CD14-positive monocyte (primary cell): ENCODE data around the gene SRC. TPM values are rescaled to one million over a fixed set of nuclear protein-coding genes. Genes with fewer than 3 reads are reported as not detected.
A peak's percentile ranks its signal among the peaks of the same experiment; 100 is the strongest.

ENCODE experiments used
- DNase-seq, 3 donors: peaks; one replicate each; pipeline ENCODE4 v3.0.0-alpha.2; 2011 to 2022
- H2AFZ ChIP-seq: 2 replicates; pipeline ENCODE4 v1.6.0; 2012; ENCODE audit warnings: mild to moderate bottlenecking, low read depth, low read length, inconsistent platforms; ENCODE audit not compliant: insufficient read depth, poor library complexity, severe bottlenecking
- H3K27ac ChIP-seq, 2 donors: 1 replicate in 1 of 2; 2 replicates in 1 of 2; pipeline ENCODE4 v1.5.1; 2012 to 2013; ENCODE audit warnings: low read length in 2 of 2, control low read depth in 1 of 2, inconsistent platforms in 1 of 2, low read depth in 1 of 2, mild to moderate bottlenecking in 1 of 2
- H3K27me3 ChIP-seq, 2 donors: one replicate each; pipeline versions ENCODE4 v1.6.0 to v1.6.1; 2011 to 2013; ENCODE audit warnings: low read length in 2 of 2; ENCODE audit not compliant: control insufficient read depth in 2 of 2, insufficient read depth in 2 of 2
- H3K36me3 ChIP-seq, 2 donors: replicated peaks in 1 of 2; 1 replicate in 1 of 2; 2 replicates in 1 of 2; pipeline versions ENCODE4 v1.5.1 to v1.6.1; 2012 to 2013; ENCODE audit warnings: low read length in 2 of 2, control low read depth in 1 of 2, inconsistent platforms in 1 of 2, mild to moderate bottlenecking in 1 of 2; ENCODE audit not compliant: insufficient read depth in 2 of 2, control insufficient read depth in 1 of 2
- H3K4me1 ChIP-seq, 2 donors: 1 replicate in 1 of 2; 2 replicates in 1 of 2; pipeline versions ENCODE4 v1.5.1 to v1.6.1; 2012 to 2013; ENCODE audit warnings: low read length in 2 of 2, control low read depth in 1 of 2, inconsistent platforms in 1 of 2, mild to moderate bottlenecking in 1 of 2, moderate library complexity in 1 of 2; ENCODE audit not compliant: insufficient read depth in 2 of 2, control insufficient read depth in 1 of 2
- H3K4me2 ChIP-seq: replicated peaks from 2 replicates; pipeline ENCODE3; 2012; ENCODE audit warnings: low read length, moderate library complexity, mild to moderate bottlenecking; ENCODE audit not compliant: poor library complexity, severe bottlenecking; ENCODE audit errors: extremely low read depth
- H3K4me3 ChIP-seq, 3 experiments: fragments of 200-600 bp in 1 of 3; sonication (generic) in 1 of 3; replicated peaks in 1 of 3; 1 replicate in 2 of 3; 2 replicates in 1 of 3; pipeline ENCODE4 v1.5.1; 2011 to 2013; ENCODE audit warnings: low read length in 3 of 3, mild to moderate bottlenecking in 3 of 3, control low read depth in 2 of 3, low read depth in 2 of 3, inconsistent platforms in 1 of 3, moderate library complexity in 1 of 3
- H3K79me2 ChIP-seq: 2 replicates; pipeline ENCODE4 v1.6.0; 2012; ENCODE audit warnings: mild to moderate bottlenecking, control low read depth, inconsistent platforms, low read length, moderate library complexity; ENCODE audit not compliant: insufficient read depth
- H3K9ac ChIP-seq: 2 replicates; pipeline ENCODE4 v1.6.0; 2017; ENCODE audit warnings: low read length, mild to moderate bottlenecking; ENCODE audit not compliant: insufficient read depth, poor library complexity, severe bottlenecking
- H3K9me3 ChIP-seq, 2 donors: replicated peaks in 1 of 2; 1 replicate in 1 of 2; 2 replicates in 1 of 2; pipeline versions ENCODE4 v1.5.1 to v1.6.1; 2012 to 2013; ENCODE audit warnings: low read length in 2 of 2, control low read depth in 1 of 2; ENCODE audit not compliant: control insufficient read depth in 1 of 2, insufficient read depth in 1 of 2
- H4K20me1 ChIP-seq: 2 replicates; pipeline ENCODE4 v1.6.0; 2012; ENCODE audit warnings: mild to moderate bottlenecking, low read length, control low read depth, moderate library complexity; ENCODE audit not compliant: insufficient read depth
- H3K27ac Mint-ChIP-seq, 7 donors: one replicate each; pipeline ENCODE4 v1.8.0; 2020; ENCODE audit warnings: mild to moderate bottlenecking in 7 of 7, mixed read lengths in 7 of 7, moderate library complexity in 6 of 7, inconsistent platforms in 2 of 7
- H3K27me3 Mint-ChIP-seq, 3 donors: one replicate each; pipeline ENCODE4 v1.8.0; 2021 to 2022; ENCODE audit warnings: low read depth in 3 of 3, mild to moderate bottlenecking in 3 of 3, mixed read lengths in 3 of 3, moderate library complexity in 3 of 3, inconsistent platforms in 1 of 3
- H3K36me3 Mint-ChIP-seq, 2 donors: one replicate each; pipeline ENCODE4 v1.8.0; 2020; ENCODE audit warnings: mixed read lengths in 2 of 2, inconsistent platforms in 1 of 2, mild to moderate bottlenecking in 1 of 2
- H3K4me1 Mint-ChIP-seq: one replicate; pipeline ENCODE4 v1.8.0; 2020; ENCODE audit warnings: mild to moderate bottlenecking, mixed read lengths
- H3K4me3 Mint-ChIP-seq, 2 donors: one replicate each; pipeline ENCODE4 v1.8.0; 2020; ENCODE audit warnings: mild to moderate bottlenecking in 2 of 2, mixed read lengths in 2 of 2, moderate library complexity in 1 of 2
- H3K9me3 Mint-ChIP-seq, 7 donors: one replicate each; pipeline ENCODE4 v1.8.0; 2020 to 2022; ENCODE audit warnings: mixed read lengths in 7 of 7, mild to moderate bottlenecking in 6 of 7, moderate library complexity in 6 of 7, inconsistent platforms in 2 of 7
- CTCF ChIP-seq: fragments of 200-600 bp; IDR thresholded peaks from one replicate; pipeline ENCODE4 v1.8.0; 2022; ENCODE audit warnings: antibody characterized with exemption, mild to moderate bottlenecking
- WGBS: methylation state at CpG from one replicate; pipeline ENCODE4 v1.1.5; 2013; ENCODE audit warnings: missing lambda C conversion rate; ENCODE audit not compliant: insufficient coverage; 5-methylcytosine and 5-hydroxymethylcytosine counted together
- intact Hi-C, 2 donors: fragments of 100-400 bp; cut with micrococcal nuclease; formaldehyde crosslinking; loops; one replicate each; pipeline versions ENCODE4 v1.15.0 to v1.15.1; 2023
- polyA plus RNA-seq, 3 donors: library from polyadenylated mRNA; depleted of rRNA in 1 of 3; unstranded in 2 of 3; stranded (reverse) in 1 of 3; fragments of 300-500 nt in 2 of 3; fragments of >200 nt in 1 of 3; fragmentation: Illumina TruSeq in 2 of 3; gene quantifications; 1 replicate in 2 of 3; 2 replicates in 1 of 3; pipeline ENCODE4 v1.2.3, GENCODE V29; 2012 to 2021

SRC gene
- polyA plus RNA-seq, 3 donors: 4.9 to 55.1 (median 6.8) TPM

- H2AFZ ChIP-seq: no peak overlapping the region
- H3K27ac ChIP-seq: peak overlapping the region; percentile 26 to 90
- peaks cover 20 to 50% of the 10 kb centered on the region in 2 donors for H3K36me3 ChIP-seq
- Mint-ChIP-seq H3K4me3 (no peak overlapping the region), H3K27ac (peak overlapping the region; percentile 78 to 97 (median 89)), H3K27me3 (peaks cover 0 to 2% (median 0%) of the 10 kb centered on the region in 3 donors), H3K9me3 (peaks cover 0 to 2% (median 0%) of the 10 kb centered on the region in 7 donors), H3K4me1 (peaks cover 56% of the 10 kb centered on the region), H3K36me3 (peaks cover 56% of the 10 kb centered on the region in 2 donors)
- H3K9me3 ChIP-seq: peaks cover 0 to 2% of the 10 kb centered on the region in 2 donors
- no peak overlapping the region for H3K9ac ChIP-seq
- no peaks in the 10 kb centered on the region for H4K20me1 ChIP-seq
- no peak for TF ChIP-seq CTCF
- peaks cover 43 to 44% of the 10 kb centered on the region in 2 donors for H3K4me1 ChIP-seq
- H3K79me2 ChIP-seq: peaks cover 10% of the 10 kb centered on the region
- no peak overlapping the region for H3K4me2 ChIP-seq
- H3K4me3 ChIP-seq: no peak overlapping the region
- DNase-seq: no peak
- intact Hi-C loops: loop anchor here in 1 of 2 donors (10.0 kb wide), 1 partner anchor 67 kb away; no protein-coding TSS in a partner anchor
- no peaks in the 10 kb centered on the region for H3K27me3 ChIP-seq
- WGBS: 92% methylated on average over 5 of the region's 6 CpGs
These were observed 28.6 kb upstream of the SRC start for GRCh38 chr20:37317316-37317715.

- Mint-ChIP-seq H3K4me3 (peak overlapping the region; percentile 9 to 33), H3K36me3 (peaks cover 49 to 50% of the 10 kb centered on the region in 2 donors)
- H3K27ac ChIP-seq: peak overlapping the region; percentile 26 to 90
These were observed 27.8 kb upstream of the SRC start for GRCh38 chr20:37317994-37318640.

More at GRCh38 chr20:37317994-37318640, 27.8 kb upstream of the SRC start:
- Histone ChIP-seq H3K9me3 (peaks cover 0 to 2% of the 10 kb centered on the region in 2 donors), H3K9ac (no peak overlapping the region), H3K36me3 (peaks cover 14 to 42% of the 10 kb centered on the region in 2 donors), H3K4me1 (peaks cover 43 to 44% of the 10 kb centered on the region in 2 donors), H3K79me2 (peaks cover 7% of the 10 kb centered on the region), H2AFZ (no peak overlapping the region), H3K4me2 (no peak overlapping the region), H3K4me3 (no peak overlapping the region), H3K27me3 (no peaks in the 10 kb centered on the region), H4K20me1 (no peaks in the 10 kb centered on the region)
- peak overlapping the region; percentile 72 to 97 (median 84) for H3K27ac Mint-ChIP-seq
- H3K9me3 Mint-ChIP-seq: peaks cover 0 to 2% (median 0%) of the 10 kb centered on the region in 7 donors
- H3K4me1 Mint-ChIP-seq: peaks cover 56% of the 10 kb centered on the region
- intact Hi-C loops: loop anchor here (2.0 to 10.0 kb wide), 2 partner anchors 15 to 67 kb away; no protein-coding TSS in a partner anchor
- 38% methylated on average over 9 of the region's 9 CpGs for WGBS
- peaks cover 0 to 2% (median 0%) of the 10 kb centered on the region in 3 donors for H3K27me3 Mint-ChIP-seq
- peak in 2 of 3 donors; percentile 23 to 30 for DNase-seq
- no peak for TF ChIP-seq CTCF
